Spinal cord (tissue), 10 donors: ENCODE results near the gene DIP2C. TPM values are rescaled to one million over a fixed set of nuclear protein-coding genes. Genes with fewer than 3 reads are reported as not detected.
A peak's percentile ranks its signal among the peaks of the same experiment; 100 is the strongest.

Experiments
- DNase-seq, 6 donors: peaks; one replicate each; pipeline versions ENCODE4 v3.0.0 to v3.0.0-alpha.2; 2013 to 2015; ENCODE audit warnings: low spot score in 6 of 6, low read depth in 4 of 6
- H3K27ac ChIP-seq: one replicate; pipeline ENCODE4 v1.5.1; 2013; ENCODE audit warnings: low read depth, low read length, control low read depth
- H3K27me3 ChIP-seq: one replicate; pipeline ENCODE4 v1.6.1; 2013; ENCODE audit warnings: low read length; ENCODE audit not compliant: control insufficient read depth, insufficient read depth
- H3K36me3 ChIP-seq: one replicate; pipeline ENCODE4 v1.6.1; 2013; ENCODE audit warnings: low read length; ENCODE audit not compliant: control insufficient read depth, insufficient read depth
- H3K4me1 ChIP-seq: one replicate; pipeline ENCODE4 v1.6.1; 2013; ENCODE audit warnings: low read length; ENCODE audit not compliant: control insufficient read depth, insufficient read depth
- H3K4me3 ChIP-seq: one replicate; pipeline ENCODE4 v1.5.1; 2013; ENCODE audit warnings: low read depth, low read length, control low read depth
- H3K9me3 ChIP-seq: one replicate; pipeline ENCODE4 v1.6.1; 2013; ENCODE audit warnings: low read length; ENCODE audit not compliant: control insufficient read depth, insufficient read depth
- WGBS: methylation state at CpG from one replicate; pipeline ENCODE4 v1.1.5; 2013; ENCODE audit warnings: missing lambda C conversion rate; ENCODE audit not compliant: insufficient coverage; 5-methylcytosine and 5-hydroxymethylcytosine counted together
- polyA plus RNA-seq, 2 donors: library from polyadenylated mRNA; unstranded; fragments of 120-200 nt; gene quantifications; one replicate each; pipeline ENCODE4 v1.2.1, GENCODE V29; 2013; ENCODE audit not compliant: insufficient read length in 2 of 2
- total RNA-seq, 2 donors: library from RNA; depleted of rRNA in 1 of 2; stranded (reverse); fragments of 120-200 nt in 1 of 2; fragments of >200 nt in 1 of 2; gene quantifications; one replicate each; pipeline versions ENCODE4 v1.2.3 to v1.2.4, GENCODE V29; 2013 to 2014
- donor health status: healthy.

DIP2C gene
- total and polyA plus RNA-seq, 4 donors: 15.4 to 36.3 (median 29.3) TPM

GRCh38 chr10:625751-626711 lies 63.4 kb downstream of the DIP2C start:
- peaks cover 30% of the 10 kb centered on the region for H3K36me3 ChIP-seq
- H3K4me3 ChIP-seq: no peak overlapping the region
- WGBS: 77% methylated on average over 14 of the region's 21 CpGs
- peaks cover 89% of the 10 kb centered on the region for H3K4me1 ChIP-seq
- no peak for DNase-seq
- H3K9me3 ChIP-seq: no peaks in the 10 kb centered on the region
- H3K27ac ChIP-seq: peak overlapping the region; percentile 67
- H3K27me3 ChIP-seq: no peaks in the 10 kb centered on the region

GRCh38 chr10:625333-625696 lies 64.2 kb downstream of the DIP2C start:
- Histone ChIP-seq H3K36me3 (peaks cover 28% of the 10 kb centered on the region), H3K4me3 (no peak overlapping the region), H3K27ac (peak overlapping the region; percentile 67), H3K4me1 (peaks cover 85% of the 10 kb centered on the region), H3K9me3 (no peaks in the 10 kb centered on the region), H3K27me3 (no peaks in the 10 kb centered on the region)
- 28% methylated on average over 17 of the region's 17 CpGs for WGBS
- no peak for DNase-seq

- Histone ChIP-seq H3K36me3 (peaks cover 27% of the 10 kb centered on the region), H3K4me3 (no peak overlapping the region), H3K27me3 (no peaks in the 10 kb centered on the region), H3K9me3 (no peaks in the 10 kb centered on the region), H3K4me1 (peaks cover 87% of the 10 kb centered on the region), H3K27ac (peak overlapping the region; percentile 67)
- DNase-seq: peak in 2 of 6 donors; percentile 68 to 72
- 27% methylated on average over 34 of the region's 35 CpGs for WGBS
These were observed 64.7 kb downstream of the DIP2C start for GRCh38 chr10:624605-625332.

GRCh38 chr10:624312-624604 lies 65.2 kb downstream of the DIP2C start:
- H3K4me3 ChIP-seq: no peak overlapping the region
- peaks cover 22% of the 10 kb centered on the region for H3K36me3 ChIP-seq
- whole genome bisulfite sequencing: 42% methylated on average over 8 of the region's 8 CpGs
- H3K9me3 ChIP-seq: no peaks in the 10 kb centered on the region
- H3K27me3 ChIP-seq: no peaks in the 10 kb centered on the region
- H3K27ac ChIP-seq: peak overlapping the region; percentile 33
- no peak for DNase-seq
- H3K4me1 ChIP-seq: peaks cover 86% of the 10 kb centered on the region

- H3K36me3 ChIP-seq: peaks cover 17% of the 10 kb centered on the region
- peaks cover 80% of the 10 kb centered on the region for H3K4me1 ChIP-seq
- peak overlapping the region; percentile 33 for H3K27ac ChIP-seq
- no peak overlapping the region for H3K4me3 ChIP-seq
- H3K9me3 ChIP-seq: no peaks in the 10 kb centered on the region
- H3K27me3 ChIP-seq: no peaks in the 10 kb centered on the region
- DNase-seq: no peak
- WGBS: 82% methylated on average over 17 of the region's 24 CpGs
These were observed 65.8 kb downstream of the DIP2C start for GRCh38 chr10:623477-624311.

GRCh38 chr10:623014-623413 lies 66.5 kb downstream of the DIP2C start:
- no peaks in the 10 kb centered on the region for H3K27me3 ChIP-seq
- no peak overlapping the region for H3K27ac ChIP-seq
- 52% methylated on average over 15 of the region's 19 CpGs for WGBS
- DNase-seq: peak in 1 of 6 donors; percentile 70
- H3K4me3 ChIP-seq: no peak overlapping the region
- H3K36me3 ChIP-seq: peaks cover 13% of the 10 kb centered on the region
- peaks cover 80% of the 10 kb centered on the region for H3K4me1 ChIP-seq
- no peaks in the 10 kb centered on the region for H3K9me3 ChIP-seq

GRCh38 chr10:621981-622740 lies 67.3 kb downstream of the DIP2C start:
- H3K4me1 ChIP-seq: peaks cover 79% of the 10 kb centered on the region
- peaks cover 10% of the 10 kb centered on the region for H3K36me3 ChIP-seq
- H3K27ac ChIP-seq: no peak overlapping the region
- H3K9me3 ChIP-seq: no peaks in the 10 kb centered on the region
- DNase-seq: peak in 2 of 6 donors; percentile 43 to 64
- 81% methylated on average over 5 of the region's 13 CpGs for WGBS
- H3K4me3 ChIP-seq: no peak overlapping the region
- H3K27me3 ChIP-seq: no peaks in the 10 kb centered on the region

- H3K27ac ChIP-seq: no peak overlapping the region
- H3K9me3 ChIP-seq: no peaks in the 10 kb centered on the region
- peaks cover 80% of the 10 kb centered on the region for H3K4me1 ChIP-seq
- DNase-seq: no peak
- no peak overlapping the region for H3K4me3 ChIP-seq
- H3K27me3 ChIP-seq: no peaks in the 10 kb centered on the region
- 74% methylated on average over 6 of the region's 13 CpGs for WGBS
- peaks cover 10% of the 10 kb centered on the region for H3K36me3 ChIP-seq
These were observed 68.0 kb downstream of the DIP2C start for GRCh38 chr10:621513-621912.

- Histone ChIP-seq H3K27me3 (no peaks in the 10 kb centered on the region), H3K4me1 (peaks cover 78% of the 10 kb centered on the region), H3K9me3 (no peaks in the 10 kb centered on the region), H3K36me3 (peaks cover 10% of the 10 kb centered on the region), H3K27ac (no peak overlapping the region), H3K4me3 (no peak overlapping the region)
- 85% methylated on average over 11 of the region's 12 CpGs for WGBS
- no peak for DNase-seq
These were observed 68.5 kb downstream of the DIP2C start for GRCh38 chr10:620971-621370.
